HL-60 (cell line): ENCODE results near the gene ITGAV.
"Not testable (repeated sequence)": the region's sequence is repeated elsewhere in the genome, so short reads cannot be mapped to it uniquely, and the experiment has no call there.

Experiments
- DNase-seq, 2 experiments: peaks; one replicate each; pipeline ENCODE4 v3.0.0-alpha.2; 2010 to 2020; ENCODE audit warnings: low read depth in 1 of 2, low spot score in 1 of 2
- H3K27ac ChIP-seq: fragments of 250-450 bp; sonication (Bioruptor Pico); replicated peaks from 2 replicates; pipeline ENCODE4 v1.5.1; 2020; ENCODE audit warnings: mild to moderate bottlenecking, moderate library complexity
- H3K27me3 ChIP-seq: fragments of 250-450 bp; sonication (Bioruptor Pico); 2 replicates; pipeline ENCODE4 v1.5.1; 2021; ENCODE audit warnings: mild to moderate bottlenecking, moderate library complexity; ENCODE audit not compliant: insufficient read depth, poor library complexity, severe bottlenecking
- H3K4me3 ChIP-seq: replicated peaks from 2 replicates; pipeline ENCODE4 v1.5.1; 2011; ENCODE audit warnings: mild to moderate bottlenecking, control low read depth, low read length; ENCODE audit not compliant: insufficient read depth
- CTCF ChIP-seq: IDR thresholded peaks from one replicate; pipeline ENCODE4 v1.5.1; 2011; ENCODE audit warnings: low read length, control low read depth, inconsistent platforms; ENCODE audit not compliant: insufficient read depth
- GABPA ChIP-seq: IDR thresholded peaks from 2 replicates; pipeline ENCODE4 v1.6.1; 2012; ENCODE audit warnings: low read depth
- POLR2AphosphoS5 ChIP-seq: IDR thresholded peaks from 2 replicates; pipeline ENCODE4 v1.6.1; 2012; ENCODE audit warnings: low read depth
- REST ChIP-seq: IDR thresholded peaks from 2 replicates; pipeline ENCODE4 v1.6.1; 2012; ENCODE audit warnings: low read depth; ENCODE audit not compliant: insufficient replicate concordance
- SPI1 ChIP-seq: IDR thresholded peaks from 2 replicates; pipeline ENCODE4 v1.6.1; 2012; ENCODE audit warnings: low read depth, mild to moderate bottlenecking, borderline replicate concordance

Gene ITGAV

GRCh38 chr2:186560254-186560653 lies 29.6 kb upstream of the ITGAV start:
- no peaks in the 10 kb centered on the region for H3K27me3 ChIP-seq
- no peak overlapping the region for H3K27ac ChIP-seq
- no peak for DNase-seq
- H3K4me3 ChIP-seq, result no peak overlapping the region
- no peak for TF ChIP-seq POLR2AphosphoS5
- no peak for TF ChIP-seq CTCF
- TF ChIP-seq GABPA, result no peak
- TF ChIP-seq REST, result no peak
- no peak for TF ChIP-seq SPI1

GRCh38 chr2:186561467-186562208 lies 28.2 kb upstream of the ITGAV start:
- Histone ChIP-seq H3K27me3 (no peaks in the 10 kb centered on the region), H3K27ac (no peak overlapping the region), H3K4me3 (no peak overlapping the region)
- no peak for DNase-seq
- TF ChIP-seq REST, result no peak
- no peak for TF ChIP-seq POLR2AphosphoS5
- TF ChIP-seq GABPA, result no peak
- no peak for TF ChIP-seq CTCF
- TF ChIP-seq SPI1, result no peak

- DNase-seq, result no peak
- H3K27me3 ChIP-seq, result no peaks in the 10 kb centered on the region
- TF ChIP-seq SPI1 (no peak), REST (no peak), GABPA (no peak), POLR2AphosphoS5 (no peak), CTCF (no peak)
Observed at GRCh38 chr2:186562209-186562578, 27.7 kb upstream of the ITGAV start.

GRCh38 chr2:186568600-186568999 lies 21.3 kb upstream of the ITGAV start:
- not testable (repeated sequence) for DNase-seq, H3K27ac ChIP-seq, H3K27me3 ChIP-seq, H3K4me3 ChIP-seq

More at GRCh38 chr2:186562209-186562578, 27.7 kb upstream of the ITGAV start:
- Histone ChIP-seq H3K4me3 (no peak overlapping the region), H3K27ac (no peak overlapping the region)

- DNase-seq, H3K27ac ChIP-seq, H3K4me3 ChIP-seq, H3K27me3 ChIP-seq: not testable (repeated sequence)
Observed at GRCh38 chr2:186569127-186569526, 20.7 kb upstream of the ITGAV start.
